COLO668 (cell line): ENCODE data around the gene CA14.
A peak's percentile ranks its signal among the peaks of the same experiment; 100 is the strongest.
"Not testable (repeated sequence)": the region's sequence is repeated elsewhere in the genome, so short reads cannot be mapped to it uniquely, and the experiment has no call there.

Experiments used
- DNase-seq: peaks from one replicate; lab custom pipeline; 2025; ENCODE audit not compliant: unreplicated experiment; lab: John Stamatoyannopoulos, UW

CA14 gene

GRCh38 chr1:150235852-150236613, 21.5 kb upstream of the CA14 start, which contains the start of gene ANP32E:
Gene ANP32E (minus strand): TSS chr1:150236112. CDS start chr1:150235786, 326 bp downstream.
- DNase-seq = peak; percentile 96

- no peak for DNase-seq
Observed at GRCh38 chr1:150236614-150237100, 20.9 kb upstream of the CA14 start.

- not testable (repeated sequence) for DNase-seq
Observed at GRCh38 chr1:150237176-150237575, 20.4 kb upstream of the CA14 start.

- no peak for DNase-seq
Observed at GRCh38 chr1:150237746-150238145, 19.8 kb upstream of the CA14 start.

- no peak for DNase-seq
Observed at GRCh38 chr1:150243003-150243402, 14.6 kb upstream of the CA14 start.

GRCh38 chr1:150249936-150250335, 7.6 kb upstream of the CA14 start:
- no peak for DNase-seq

- no peak for DNase-seq
Observed at GRCh38 chr1:150256198-150256553, 1.4 kb upstream of the CA14 start.

GRCh38 chr1:150256554-150257341, 826 bp upstream of the CA14 start:
- no peak for DNase-seq

- DNase-seq = no peak
Observed at GRCh38 chr1:150259217-150259616, 1.6 kb downstream of the CA14 start.

- no peak for DNase-seq
Observed at GRCh38 chr1:150259758-150260669, 2.4 kb downstream of the CA14 start.

- DNase-seq = no peak
Observed at GRCh38 chr1:150261367-150261766, 3.8 kb downstream of the CA14 start.

- DNase-seq = no peak
Observed at GRCh38 chr1:150262388-150263320, 5.1 kb downstream of the CA14 start.

GRCh38 chr1:150263549-150263948, 6.0 kb downstream of the CA14 start:
- DNase-seq = no peak

GRCh38 chr1:150267896-150268295, 10.3 kb downstream of the CA14 start:
- no peak for DNase-seq

GRCh38 chr1:150268340-150268704, 10.7 kb downstream of the CA14 start:
- DNase-seq = peak; percentile 42

GRCh38 chr1:150268705-150269403, 11.3 kb downstream of the CA14 start, which contains the start of gene APH1A:
Gene APH1A (minus strand): TSS chr1:150269016. CDS start chr1:150268810, 206 bp downstream.
- DNase-seq = peak; percentile 97

- DNase-seq = no peak
Observed at GRCh38 chr1:150269451-150269850, 11.9 kb downstream of the CA14 start.

GRCh38 chr1:150271291-150271959, 13.9 kb downstream of the CA14 start:
- no peak for DNase-seq

- DNase-seq = no peak
Observed at GRCh38 chr1:150273311-150273710, 15.7 kb downstream of the CA14 start.
